Activated B cell treated with CpG ODN at 0.5 μM for 24 hours (primary cell): ENCODE data around the gene MICU2. TPM values are rescaled to one million over a fixed set of nuclear protein-coding genes. Genes with fewer than 3 reads are reported as not detected.

Experiments used
- ATAC-seq: fragments of 200-7000 bp; cut with Tn5 transposase; one replicate; pipeline ENCODE4 v1.10.0; 2021; ENCODE audit warnings: low read depth, mild to moderate bottlenecking, moderate library complexity
- CTCF ChIA-PET: fragments of 350-600 bp; sonication (Branson Sonifier 250); formaldehyde crosslinking; loops from one replicate; lab custom pipeline; 2021; ENCODE audit warnings: antibody characterized with exemption; lab: Charles Lee
- POLR2A ChIA-PET: fragments of 350-600 bp; sonication (Branson Sonifier 250); formaldehyde crosslinking; loops from one replicate; lab custom pipeline; 2021; ENCODE audit warnings: antibody characterized with exemption; lab: Charles Lee
- DNase-seq: peaks from one replicate; pipeline ENCODE4 v3.0.0; 2022
- H3K27ac Mint-ChIP-seq: one replicate; pipeline ENCODE4 v1.8.0; 2020; ENCODE audit warnings: mixed read lengths
- H3K27me3 Mint-ChIP-seq: one replicate; pipeline ENCODE4 v1.8.0; 2021; ENCODE audit warnings: mixed read lengths
- H3K36me3 Mint-ChIP-seq: one replicate; pipeline ENCODE4 v1.8.0; 2021; ENCODE audit warnings: low read depth, mixed read lengths
- H3K4me1 Mint-ChIP-seq: one replicate; pipeline ENCODE4 v1.8.0; 2021; ENCODE audit warnings: mixed read lengths
- H3K4me3 Mint-ChIP-seq: one replicate; pipeline ENCODE4 v1.8.0; 2020; ENCODE audit warnings: mild to moderate bottlenecking, mixed read lengths
- H3K9me3 Mint-ChIP-seq: one replicate; pipeline ENCODE4 v1.8.0; 2020; ENCODE audit warnings: mixed read lengths
- intact Hi-C: fragments of 100-400 bp; cut with micrococcal nuclease; formaldehyde crosslinking; loops from one replicate; pipeline ENCODE4 v1.15.1; 2024
- total RNA-seq: library from RNA; stranded (reverse); gene quantifications from 2 replicates; pipeline ENCODE4 v1.2.3, GENCODE V29; 2022
- TF ChIP-seq, protein P1 (sequence below): fragments of 200-600 bp; IDR thresholded peaks from one replicate; pipeline ENCODE4 v1.8.0; 2022; ENCODE audit warnings: antibody characterized with exemption, mild to moderate bottlenecking

The MICU2 gene
- total RNA-seq, 1 donor from 2014 or later = 41.3 TPM

DNA sequence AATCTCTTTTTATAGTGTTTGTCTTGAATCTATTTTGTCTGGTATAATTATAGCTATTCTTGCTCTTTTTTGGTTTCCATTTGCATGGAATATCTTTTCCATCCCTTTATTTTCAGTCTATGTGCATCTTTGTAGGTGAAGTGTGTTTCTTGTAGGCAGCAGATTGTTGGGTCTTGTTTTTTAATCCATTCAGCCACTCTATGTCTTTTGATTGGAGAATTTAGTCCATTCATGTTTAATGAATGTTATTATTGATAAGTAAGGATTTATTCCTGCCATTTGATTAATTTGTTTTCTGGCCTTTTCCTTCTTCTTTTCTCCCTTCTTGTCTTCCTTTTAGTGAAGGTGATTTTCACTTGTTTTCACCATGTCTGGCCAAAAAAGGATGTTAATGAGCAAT lies 133.2 kb downstream of the MICU2 start:
- ChIA-PET POLR2A (no interaction called here), CTCF (no interaction called here)
- Mint-ChIP-seq H3K36me3 (no peaks in the 10 kb centered on the region), H3K27ac (no peak overlapping the region), H3K9me3 (peaks cover 8% of the 10 kb centered on the region), H3K4me1 (no peaks in the 10 kb centered on the region), H3K4me3 (no peak overlapping the region), H3K27me3 (peaks cover 3% of the 10 kb centered on the region)
- intact Hi-C loops = no loop called here
- ATAC-seq (no peak), DNase-seq (no peak)
- TF ChIP-seq, protein P1, sequence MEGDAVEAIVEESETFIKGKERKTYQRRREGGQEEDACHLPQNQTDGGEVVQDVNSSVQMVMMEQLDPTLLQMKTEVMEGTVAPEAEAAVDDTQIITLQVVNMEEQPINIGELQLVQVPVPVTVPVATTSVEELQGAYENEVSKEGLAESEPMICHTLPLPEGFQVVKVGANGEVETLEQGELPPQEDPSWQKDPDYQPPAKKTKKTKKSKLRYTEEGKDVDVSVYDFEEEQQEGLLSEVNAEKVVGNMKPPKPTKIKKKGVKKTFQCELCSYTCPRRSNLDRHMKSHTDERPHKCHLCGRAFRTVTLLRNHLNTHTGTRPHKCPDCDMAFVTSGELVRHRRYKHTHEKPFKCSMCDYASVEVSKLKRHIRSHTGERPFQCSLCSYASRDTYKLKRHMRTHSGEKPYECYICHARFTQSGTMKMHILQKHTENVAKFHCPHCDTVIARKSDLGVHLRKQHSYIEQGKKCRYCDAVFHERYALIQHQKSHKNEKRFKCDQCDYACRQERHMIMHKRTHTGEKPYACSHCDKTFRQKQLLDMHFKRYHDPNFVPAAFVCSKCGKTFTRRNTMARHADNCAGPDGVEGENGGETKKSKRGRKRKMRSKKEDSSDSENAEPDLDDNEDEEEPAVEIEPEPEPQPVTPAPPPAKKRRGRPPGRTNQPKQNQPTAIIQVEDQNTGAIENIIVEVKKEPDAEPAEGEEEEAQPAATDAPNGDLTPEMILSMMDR = no peak

DNA sequence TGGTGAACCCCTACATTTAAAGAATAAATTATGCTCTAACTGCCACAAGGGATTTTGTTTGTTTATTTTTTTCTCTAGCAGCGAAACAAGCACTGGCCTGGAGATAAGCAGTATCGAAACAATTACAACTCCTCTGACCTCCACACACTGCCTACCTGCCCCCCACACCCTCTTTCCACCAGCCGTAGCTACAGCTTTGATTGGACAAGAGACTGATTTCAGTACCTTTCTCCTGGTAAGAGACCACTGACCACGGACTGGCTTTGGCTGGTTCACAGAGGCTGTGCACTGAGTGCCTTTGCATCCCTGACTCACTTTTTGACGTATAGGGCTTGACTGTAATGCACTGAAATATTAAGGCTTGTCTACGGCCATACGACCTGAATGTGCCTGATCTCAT lies 137.4 kb downstream of the MICU2 start:
- Mint-ChIP-seq H3K9me3 (peaks cover 5% of the 10 kb centered on the region), H3K4me3 (no peak overlapping the region), H3K36me3 (no peaks in the 10 kb centered on the region), H3K27ac (no peak overlapping the region), H3K4me1 (no peaks in the 10 kb centered on the region), H3K27me3 (peaks cover 1% of the 10 kb centered on the region)
- intact Hi-C loops = no loop called here
- TF ChIP-seq, protein P1 = no peak
- ChIA-PET POLR2A (no interaction called here), CTCF (no interaction called here)
- ATAC-seq (no peak), DNase-seq (no peak)

DNA sequence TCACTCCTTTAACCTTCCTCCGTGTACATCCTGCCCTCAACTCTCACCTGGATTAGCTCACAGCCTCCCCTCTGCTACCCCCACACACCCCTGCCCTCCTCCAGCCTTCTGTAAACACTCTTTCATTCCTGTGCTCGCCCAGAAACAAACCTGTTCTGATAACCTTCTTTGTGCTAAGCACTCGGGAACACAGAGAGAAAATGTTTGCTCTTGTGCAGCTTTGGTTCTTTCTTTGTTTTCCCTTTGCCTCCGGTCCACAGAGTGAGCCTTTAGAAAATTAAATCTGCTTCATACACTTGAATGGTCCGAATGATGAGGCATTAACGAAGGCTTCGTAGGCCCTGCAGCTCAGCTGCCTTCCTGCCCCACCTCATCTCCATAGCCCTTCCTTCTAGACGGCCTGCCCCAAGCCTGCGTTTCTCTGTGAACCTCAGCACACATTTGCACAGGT lies 138.2 kb downstream of the MICU2 start:
- no peaks in the 10 kb centered on the region for H3K4me1 Mint-ChIP-seq
- no peaks in the 10 kb centered on the region for H3K36me3 Mint-ChIP-seq
- ChIA-PET CTCF (no interaction called here), POLR2A (no interaction called here)
- peaks cover 2% of the 10 kb centered on the region for H3K9me3 Mint-ChIP-seq
- TF ChIP-seq, protein P1 = no peak
- H3K27ac Mint-ChIP-seq = no peak overlapping the region
- intact Hi-C loops = no loop called here
- H3K27me3 Mint-ChIP-seq = no peaks in the 10 kb centered on the region
- ATAC-seq = no peak
- no peak for DNase-seq
- H3K4me3 Mint-ChIP-seq = no peak overlapping the region

DNA sequence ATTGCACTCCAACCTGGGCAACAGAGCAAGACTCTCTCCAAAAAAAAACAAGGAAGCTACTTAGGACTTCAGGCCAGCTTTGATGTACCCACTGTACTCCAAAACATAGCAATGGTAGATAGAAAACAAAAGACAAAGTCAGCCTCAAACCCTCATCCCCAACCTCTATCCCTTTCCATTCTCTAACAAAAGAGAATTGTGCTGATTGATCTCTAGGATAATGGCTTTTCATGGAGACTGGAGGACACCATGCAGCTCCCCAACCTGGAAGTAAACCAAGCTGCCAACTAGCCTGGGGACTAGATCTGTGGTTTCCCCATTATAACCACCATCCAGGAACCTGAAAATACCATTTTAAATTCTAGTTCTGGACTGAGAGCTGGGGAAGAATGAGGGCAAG lies 140.5 kb downstream of the MICU2 start:
- Mint-ChIP-seq H3K27me3 (no peaks in the 10 kb centered on the region), H3K9me3 (no peaks in the 10 kb centered on the region), H3K27ac (no peak overlapping the region), H3K4me3 (no peak overlapping the region), H3K4me1 (peaks cover 6% of the 10 kb centered on the region), H3K36me3 (no peaks in the 10 kb centered on the region)
- ChIA-PET POLR2A (no interaction called here), CTCF (no interaction called here)
- intact Hi-C loops = no loop called here
- DNase-seq (no peak), ATAC-seq (no peak)
- TF ChIP-seq, protein P1 = no peak

DNA sequence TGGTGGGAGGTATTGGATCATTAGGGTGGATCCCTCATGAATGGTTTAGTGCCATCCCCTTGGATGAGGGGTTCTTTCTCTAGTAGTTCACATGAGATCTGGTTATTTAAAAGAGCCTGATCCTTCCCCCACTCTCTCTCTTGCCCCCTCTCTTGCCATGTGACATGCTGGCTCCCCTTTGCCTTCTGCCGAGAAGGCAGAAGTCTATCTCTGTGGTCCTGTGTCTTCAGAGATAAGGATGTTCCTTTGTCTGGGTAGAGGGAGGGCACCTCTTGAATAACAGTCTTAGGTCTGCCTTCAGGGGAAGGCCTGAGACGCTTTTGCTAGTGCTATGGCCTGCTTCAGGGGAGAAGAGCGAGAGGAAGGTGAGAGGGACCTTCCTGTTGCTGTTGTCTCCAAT lies 142.8 kb downstream of the MICU2 start:
- CTCF ChIA-PET = no interaction called here
- Mint-ChIP-seq H3K4me1 (peaks cover 25% of the 10 kb centered on the region), H3K36me3 (no peaks in the 10 kb centered on the region), H3K4me3 (no peak overlapping the region), H3K27me3 (no peaks in the 10 kb centered on the region), H3K9me3 (no peaks in the 10 kb centered on the region), H3K27ac (no peak overlapping the region)
- no peak for ATAC-seq
- intact Hi-C loops = no loop called here
- TF ChIP-seq, protein P1 = no peak
- POLR2A ChIA-PET = no interaction called here
- no peak for DNase-seq
